Measurements from ENCODE around the gene THAP8. TPM values are rescaled to one million over a fixed set of nuclear protein-coding genes. Genes with fewer than 3 reads are reported as not detected.

The THAP8 gene
- total and polyA plus RNA-seq, 2 of the 8 experiments (the other 6 are each of a cell fraction or from before 2014, with no cell fraction given): 6.0 to 11.1 TPM

DNA sequence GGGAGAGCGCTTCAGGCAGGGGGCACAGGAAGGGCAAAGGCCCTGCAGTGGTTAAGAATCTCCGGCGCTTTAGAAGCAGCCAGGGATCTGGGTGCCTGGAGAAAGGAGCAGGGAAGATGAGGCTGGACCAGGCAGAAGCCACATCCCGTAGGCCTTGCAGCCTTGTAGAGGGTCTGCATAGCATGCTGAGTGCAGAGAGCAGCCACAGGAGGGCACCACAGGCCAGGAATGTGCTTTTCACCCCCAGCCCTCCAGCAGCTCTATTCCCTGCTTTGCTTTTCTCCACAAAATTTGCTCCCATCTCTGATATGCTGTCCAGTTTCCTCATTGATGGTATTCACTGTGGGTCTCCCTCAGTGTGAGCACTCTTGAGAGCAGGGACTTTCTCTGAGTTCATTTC lies 6.3 kb upstream of the THAP8 start (continued):
- no peak for TF ChIP-seq HDAC6 (IDR thresholded peaks at IDR 0.05; ENCODE audit: low read depth, low read length)
- TF ChIP-seq EP300 (IDR thresholded peaks at IDR 0.05; ENCODE audit: borderline replicate concordance in 1 of 2, low read depth in 2 of 2, low read length in 2 of 2): no peak
- TF ChIP-seq E2F6 (IDR thresholded peaks at IDR 0.05): no peak
- no peak for TF ChIP-seq KDM4A (IDR thresholded peaks at IDR 0.05; ENCODE audit: low read depth, low read length, severe bottlenecking)
- no peak for TF ChIP-seq POLR2AphosphoS5 (IDR thresholded peaks at IDR 0.05; ENCODE audit: low read depth, low read length)
- TF ChIP-seq RFX5 (IDR thresholded peaks at IDR 0.05; ENCODE audit: borderline replicate concordance, low read depth, low read length): no peak
- TF ChIP-seq CTCF (IDR thresholded peaks at IDR 0.05; ENCODE audit: control extremely low read depth in 1 of 3, insufficient read depth in 1 of 3, low read depth in 1 of 3, low read length in 3 of 3): peak; percentile 55 to 79 (median 71)
- TF ChIP-seq CEBPB (IDR thresholded peaks at IDR 0.05; ENCODE audit: low read depth, low read length): no peak
- TF ChIP-seq SP2 (IDR thresholded peaks at IDR 0.05; ENCODE audit: low read length): no peak
- no peak for TF ChIP-seq BACH1 (IDR thresholded peaks at IDR 0.05; ENCODE audit: low read length)
- TF ChIP-seq, protein P1, sequence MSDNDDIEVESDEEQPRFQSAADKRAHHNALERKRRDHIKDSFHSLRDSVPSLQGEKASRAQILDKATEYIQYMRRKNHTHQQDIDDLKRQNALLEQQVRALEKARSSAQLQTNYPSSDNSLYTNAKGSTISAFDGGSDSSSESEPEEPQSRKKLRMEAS (IDR thresholded peaks at IDR 0.05): 0 out of 2 replicates have a peak, but pooled peaks have one; percentile 16
- TF ChIP-seq TEAD4 (IDR thresholded peaks at IDR 0.05; ENCODE audit: low read depth, low read length): peak; percentile 90
- TF ChIP-seq SIRT6 (IDR thresholded peaks at IDR 0.05; ENCODE audit: low read length): no peak
- peak; percentile 52 to 64 for TF ChIP-seq RAD21 (IDR thresholded peaks at IDR 0.05 in 1 of 2, conservative IDR thresholded peaks at IDR 0.05 in 1 of 2; ENCODE audit: low read depth in 2 of 2, low read length in 2 of 2)
- no peak for TF ChIP-seq CBX8 (IDR thresholded peaks at IDR 0.05; ENCODE audit: borderline replicate concordance, low read depth, low read length)

Measured in H1 (cell line).